ENCODE data around the gene ROMO1. TPM values are rescaled to one million over a fixed set of nuclear protein-coding genes. Genes with fewer than 3 reads are reported as not detected.
A peak's percentile ranks its signal among the peaks of the same experiment; 100 is the strongest.
"Not testable (repeated sequence)": the region's sequence is repeated elsewhere in the genome, so short reads cannot be mapped to it uniquely, and the experiment has no call there.

The ROMO1 gene
- total and polyA plus RNA-seq, 10 of the 15 experiments (the other 5 are each of a cell fraction or from before 2014, with no cell fraction given), result 23.2 to 631 (median 352) TPM

DNA sequence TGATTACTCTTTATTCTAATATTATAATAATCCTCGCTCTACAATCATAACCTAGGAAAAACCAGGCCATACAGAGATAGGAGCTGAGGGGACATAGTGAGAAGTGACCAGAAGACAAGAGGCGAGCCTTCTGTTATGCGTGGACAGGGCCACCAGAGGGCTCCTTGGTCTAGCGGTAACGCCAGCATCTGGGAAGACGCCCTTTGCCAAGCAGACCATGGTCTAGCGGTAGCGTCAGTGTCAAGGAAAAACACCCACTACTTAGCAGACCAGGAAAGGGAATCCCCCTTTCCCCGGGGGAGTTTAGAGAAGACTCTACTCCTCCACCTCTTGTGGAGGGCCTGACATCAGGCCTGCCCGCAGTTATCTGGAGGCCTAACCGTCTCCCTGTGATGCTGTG lies 12.3 kb upstream of the ROMO1 start:
- FAIRE-seq; H3K79me2 ChIP-seq (ENCODE audit: control insufficient read depth, insufficient read depth, low read length); H3K36me3 ChIP-seq (ENCODE audit: control insufficient read depth in 2 of 2, insufficient read depth in 2 of 2, low read length in 1 of 2); SMC1A ChIA-PET (ENCODE audit: uncharacterized antibody, unreplicated experiment); H3K9ac ChIP-seq (ENCODE audit: control insufficient read depth, insufficient read depth, low read length); H3K4me2 ChIP-seq (ENCODE audit: control insufficient read depth, insufficient read depth); BruUV-seq (replicated peaks); H2AFZ ChIP-seq (ENCODE audit: control insufficient read depth, low read depth, low read length); H4K20me1 ChIP-seq (ENCODE audit: control insufficient read depth, insufficient read depth); H3K4me3 ChIP-seq; ATAC-seq; in situ Hi-C loops (cut with MboI); H3K27ac ChIP-seq (ENCODE audit: control insufficient read depth, insufficient read depth); H3K4me1 ChIP-seq (ENCODE audit: control insufficient read depth, insufficient read depth, low read length); H3K9me3 ChIP-seq (replicated peaks; ENCODE audit: control insufficient read depth, insufficient read depth, low read length); DNase-seq (ENCODE audit: low read depth, low spot score); H3K27me3 ChIP-seq (replicated peaks in 1 of 2; ENCODE audit: control insufficient read depth in 2 of 2, insufficient read depth in 2 of 2, low read length in 1 of 2): not testable (repeated sequence)
- WGBS (ENCODE audit: insufficient coverage, insufficient replicate concordance, low lambda C conversion rate, missing lambda C conversion rate), result 95% methylated on average over 11 of the region's 11 CpGs
- TF ChIP-seq, protein P1, sequence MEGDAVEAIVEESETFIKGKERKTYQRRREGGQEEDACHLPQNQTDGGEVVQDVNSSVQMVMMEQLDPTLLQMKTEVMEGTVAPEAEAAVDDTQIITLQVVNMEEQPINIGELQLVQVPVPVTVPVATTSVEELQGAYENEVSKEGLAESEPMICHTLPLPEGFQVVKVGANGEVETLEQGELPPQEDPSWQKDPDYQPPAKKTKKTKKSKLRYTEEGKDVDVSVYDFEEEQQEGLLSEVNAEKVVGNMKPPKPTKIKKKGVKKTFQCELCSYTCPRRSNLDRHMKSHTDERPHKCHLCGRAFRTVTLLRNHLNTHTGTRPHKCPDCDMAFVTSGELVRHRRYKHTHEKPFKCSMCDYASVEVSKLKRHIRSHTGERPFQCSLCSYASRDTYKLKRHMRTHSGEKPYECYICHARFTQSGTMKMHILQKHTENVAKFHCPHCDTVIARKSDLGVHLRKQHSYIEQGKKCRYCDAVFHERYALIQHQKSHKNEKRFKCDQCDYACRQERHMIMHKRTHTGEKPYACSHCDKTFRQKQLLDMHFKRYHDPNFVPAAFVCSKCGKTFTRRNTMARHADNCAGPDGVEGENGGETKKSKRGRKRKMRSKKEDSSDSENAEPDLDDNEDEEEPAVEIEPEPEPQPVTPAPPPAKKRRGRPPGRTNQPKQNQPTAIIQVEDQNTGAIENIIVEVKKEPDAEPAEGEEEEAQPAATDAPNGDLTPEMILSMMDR (IDR thresholded peaks at IDR 0.05 in 2 of 3, conservative IDR thresholded peaks at IDR 0.05 in 1 of 3; ENCODE audit: control insufficient read depth in 2 of 3, extremely low read depth in 1 of 3, insufficient read depth in 1 of 3, low read depth in 3 of 3, low read length in 3 of 3), result 0 out of 6 replicates have a peak, but pooled peaks of 1 of the 3 experiments have one; percentile 6
- TF ChIP-seq, protein P2, sequence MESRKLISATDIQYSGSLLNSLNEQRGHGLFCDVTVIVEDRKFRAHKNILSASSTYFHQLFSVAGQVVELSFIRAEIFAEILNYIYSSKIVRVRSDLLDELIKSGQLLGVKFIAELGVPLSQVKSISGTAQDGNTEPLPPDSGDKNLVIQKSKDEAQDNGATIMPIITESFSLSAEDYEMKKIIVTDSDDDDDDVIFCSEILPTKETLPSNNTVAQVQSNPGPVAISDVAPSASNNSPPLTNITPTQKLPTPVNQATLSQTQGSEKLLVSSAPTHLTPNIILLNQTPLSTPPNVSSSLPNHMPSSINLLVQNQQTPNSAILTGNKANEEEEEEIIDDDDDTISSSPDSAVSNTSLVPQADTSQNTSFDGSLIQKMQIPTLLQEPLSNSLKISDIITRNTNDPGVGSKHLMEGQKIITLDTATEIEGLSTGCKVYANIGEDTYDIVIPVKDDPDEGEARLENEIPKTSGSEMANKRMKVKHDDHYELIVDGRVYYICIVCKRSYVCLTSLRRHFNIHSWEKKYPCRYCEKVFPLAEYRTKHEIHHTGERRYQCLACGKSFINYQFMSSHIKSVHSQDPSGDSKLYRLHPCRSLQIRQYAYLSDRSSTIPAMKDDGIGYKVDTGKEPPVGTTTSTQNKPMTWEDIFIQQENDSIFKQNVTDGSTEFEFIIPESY (IDR thresholded peaks at IDR 0.05), result peak; percentile 98
- TF ChIP-seq RAD21 (IDR thresholded peaks at IDR 0.05; ENCODE audit: insufficient read depth, low read depth, low read length), result peak; percentile 18; the same call in 1 of the 2 replicates
- CTCF ChIA-PET, result interaction anchor here (0.8 kb wide), 1 partner anchor 196 kb away, joined by 3 read pairs; no protein-coding TSS in a partner anchor
- POLR2A ChIA-PET, result interaction anchor here (1.1 kb wide), 1 partner anchor 44 kb away, joined by 5 read pairs; no protein-coding TSS in a partner anchor
- intact Hi-C loops (cut with micrococcal nuclease; ENCODE audit: unreplicated experiment), result loop anchor here (2.0 kb wide), 1 partner anchor 198 kb away; no protein-coding TSS in a partner anchor
- RAD21 ChIA-PET (ENCODE audit: unreplicated experiment), result interaction anchor here (0.6 to 1.0 kb wide), 2 partner anchors 28 to 306 kb away, joined by 3 to 5 read pairs; no protein-coding TSS in a partner anchor

All from GM12878 (cell line).